GM18507 (cell line): ENCODE measurements around the gene COG1.

Experiments used
- DNase-seq: peaks from one replicate; pipeline ENCODE4 v3.0.0; 2011; ENCODE audit warnings: low read depth; ENCODE audit not compliant: insufficient read length; ENCODE audit errors: extremely low spot score
- FAIRE-seq: peaks from 2 replicates; lab custom pipeline; 2011; peaks lifted over from hg19 to GRCh38; lab: Jason Lieb, UNC

Gene COG1

GRCh38 chr17:73197161-73197560 is 4.3 kb downstream of the COG1 start:
- FAIRE-seq = no peak
- no peak for DNase-seq

GRCh38 chr17:73198201-73198929 is 5.5 kb downstream of the COG1 start:
- no peak for DNase-seq
- FAIRE-seq = no peak

- no peak for DNase-seq
- no peak for FAIRE-seq
Measured at GRCh38 chr17:73198930-73199260, 6.0 kb downstream of the COG1 start.

DNA sequence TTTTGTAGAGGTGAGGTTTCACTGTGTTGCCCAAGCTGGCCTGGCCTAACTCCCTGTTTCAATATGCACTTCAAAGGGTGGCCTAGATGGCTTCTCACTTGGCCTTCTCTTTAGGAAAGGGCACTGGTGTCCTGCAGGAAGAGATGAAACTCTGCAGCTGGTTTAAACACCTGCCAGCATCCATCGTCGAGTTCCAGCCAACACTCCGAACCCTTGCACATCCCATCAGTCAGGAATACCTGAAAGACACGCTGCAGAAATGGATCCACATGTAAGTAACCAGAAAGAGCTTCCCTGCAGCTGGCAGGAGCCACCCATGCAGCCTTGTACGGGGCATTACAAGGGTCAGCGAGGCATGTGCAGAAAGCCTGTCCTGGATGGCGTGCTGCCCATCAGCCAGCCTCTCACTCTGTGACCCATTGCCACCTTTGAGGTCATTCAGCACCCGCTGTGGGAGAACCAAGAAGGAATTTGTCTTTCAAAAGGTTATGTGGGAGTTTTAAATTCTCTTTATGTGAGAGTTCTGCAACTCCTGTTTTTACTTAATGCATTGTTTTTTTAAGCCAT is 7.0 kb downstream of the COG1 start:
- DNase-seq = no peak

GRCh38 chr17:73200476-73200875 is 7.6 kb downstream of the COG1 start:
- no peak for FAIRE-seq

More for the DNA sequence above, 7.0 kb downstream of the COG1 start:
- no peak for FAIRE-seq

DNA sequence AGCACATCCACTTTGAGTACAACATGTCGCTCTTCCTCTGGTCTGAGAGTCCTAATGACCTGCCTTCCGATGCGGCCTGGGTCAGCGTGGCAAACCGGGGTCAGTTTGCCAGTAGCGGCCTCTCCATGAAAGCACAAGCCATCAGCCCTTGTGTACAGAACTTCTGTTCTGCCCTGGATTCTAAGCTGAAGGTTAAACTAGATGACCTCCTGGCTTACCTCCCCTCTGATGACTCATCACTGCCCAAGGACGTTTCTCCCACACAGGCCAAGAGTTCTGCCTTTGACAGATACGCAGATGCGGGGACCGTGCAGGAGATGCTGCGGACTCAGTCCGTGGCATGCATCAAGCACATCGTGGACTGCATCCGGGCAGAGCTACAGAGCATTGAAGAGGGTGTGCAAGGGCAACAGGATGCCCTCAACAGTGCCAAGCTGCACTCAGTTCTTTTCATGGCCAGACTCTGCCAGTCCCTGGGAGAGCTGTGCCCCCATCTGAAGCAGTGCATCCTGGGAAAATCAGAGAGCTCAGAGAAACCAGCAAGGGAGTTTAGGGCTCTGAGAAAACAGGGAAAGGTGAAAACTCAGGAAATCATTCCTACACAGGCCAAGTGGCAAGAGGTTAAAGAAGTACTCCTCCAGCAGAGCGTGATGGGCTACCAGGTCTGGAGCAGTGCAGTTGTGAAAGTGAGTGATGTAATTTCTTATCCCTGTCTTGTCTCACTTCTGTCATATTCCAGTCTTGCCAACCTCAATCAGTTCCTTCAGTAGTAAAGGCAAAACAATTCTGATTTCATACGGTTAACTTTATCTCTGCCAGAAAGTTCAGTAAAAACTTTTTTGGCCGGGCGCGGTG is 8.6 kb downstream of the COG1 start:
- DNase-seq (no peak), FAIRE-seq (no peak)

More at GRCh38 chr17:73200476-73200875, 7.6 kb downstream of the COG1 start:
- no peak for DNase-seq

- DNase-seq (no peak), FAIRE-seq (no peak)
Measured at GRCh38 chr17:73203135-73203787, 10.4 kb downstream of the COG1 start.

DNA sequence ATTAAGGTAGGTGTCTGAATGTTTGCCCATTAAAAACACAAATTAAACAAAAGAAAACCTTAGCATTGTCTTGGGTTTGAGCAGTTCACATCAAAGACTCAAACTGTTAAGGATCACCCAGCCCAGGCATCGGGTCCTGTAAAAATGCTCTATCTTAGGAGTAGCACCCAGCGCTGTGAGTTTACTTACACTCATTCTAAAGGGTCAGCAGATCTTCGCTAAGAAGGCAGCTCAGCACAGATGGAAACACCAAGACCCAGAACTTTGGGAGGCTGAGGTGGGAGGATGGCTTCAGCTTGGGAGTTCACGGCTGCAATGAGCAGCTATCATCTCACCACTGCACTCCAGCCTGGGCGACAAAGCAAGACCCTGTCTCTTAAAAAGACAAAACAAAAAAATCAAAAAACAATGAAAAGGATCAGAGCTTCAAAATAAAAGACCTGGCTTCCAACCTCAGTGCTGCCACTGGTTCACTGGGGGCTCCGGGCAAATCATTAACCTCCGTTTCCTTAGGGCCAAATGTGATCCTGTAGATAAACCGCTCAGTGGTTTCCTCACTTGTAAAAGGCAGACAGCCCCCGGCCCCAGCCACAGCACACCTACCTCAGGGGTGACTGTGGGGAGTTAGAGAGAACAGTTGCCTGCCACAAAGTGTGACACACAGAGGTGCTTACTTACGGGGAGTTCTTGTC is 11.1 kb downstream of the COG1 start:
- no peak for DNase-seq
- no peak for FAIRE-seq

GRCh38 chr17:73205459-73205961 is 12.7 kb downstream of the COG1 start:
- FAIRE-seq (no peak), DNase-seq (no peak)

- FAIRE-seq (no peak), DNase-seq (no peak)
Measured at GRCh38 chr17:73208139-73208827, 15.4 kb downstream of the COG1 start.

DNA sequence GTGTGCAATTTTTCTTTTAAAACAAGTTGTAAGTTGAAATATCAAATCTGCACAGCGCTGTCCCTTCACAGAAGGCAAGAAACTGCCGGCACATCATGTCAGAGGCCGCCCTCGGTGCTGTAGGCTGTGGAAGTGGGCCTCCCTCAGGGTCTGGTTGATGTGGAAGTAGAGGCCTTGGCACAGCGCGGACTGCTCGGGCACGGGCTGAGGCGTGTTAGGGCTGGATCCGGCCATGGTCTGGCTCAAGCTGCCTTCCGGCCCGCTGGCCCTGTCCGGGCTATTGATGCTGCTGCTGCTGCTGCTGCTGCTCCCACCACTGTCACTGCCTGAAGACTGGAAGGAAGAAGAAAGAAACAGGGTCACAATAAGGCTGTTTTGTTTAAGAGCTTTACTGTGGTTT is 16.6 kb downstream of the COG1 start:
- no peak for FAIRE-seq
- DNase-seq = no peak

DNA sequence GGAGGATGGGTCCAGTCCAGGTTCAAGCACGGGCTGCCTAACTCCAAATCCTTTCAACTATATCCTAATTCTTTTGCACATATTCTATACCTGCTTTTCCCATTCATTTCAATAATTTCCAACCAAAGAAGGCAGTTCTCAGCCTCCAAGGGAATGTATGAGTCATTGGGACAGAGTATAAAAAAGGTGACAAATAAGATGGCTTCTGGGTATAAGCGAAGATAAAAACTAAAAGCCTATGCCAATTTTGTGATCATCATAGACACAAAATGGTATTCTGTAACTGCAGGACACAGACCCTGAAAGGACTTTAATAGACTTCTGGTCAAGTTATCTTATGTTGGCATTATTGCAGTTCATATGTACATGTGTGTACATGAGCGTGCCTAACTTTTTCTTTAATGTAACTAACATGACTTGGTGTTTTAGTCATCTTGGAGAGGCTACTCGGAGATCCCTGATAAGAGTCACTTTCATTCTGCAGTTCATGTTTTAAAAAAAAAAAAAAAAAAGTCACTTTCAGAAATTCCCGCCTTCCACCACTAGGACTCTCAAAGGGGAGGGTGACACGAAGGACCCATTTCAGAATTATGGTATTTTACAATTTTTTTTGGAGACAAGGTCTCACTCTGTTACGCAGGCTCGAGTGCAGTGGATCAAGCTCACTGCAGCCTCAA is 17.3 kb downstream of the COG1 start:
- no peak for FAIRE-seq

GRCh38 chr17:73211745-73212144 is 18.9 kb downstream of the COG1 start:
- no peak for DNase-seq
- no peak for FAIRE-seq

More for the DNA sequence above, 17.3 kb downstream of the COG1 start:
- DNase-seq = no peak

DNA sequence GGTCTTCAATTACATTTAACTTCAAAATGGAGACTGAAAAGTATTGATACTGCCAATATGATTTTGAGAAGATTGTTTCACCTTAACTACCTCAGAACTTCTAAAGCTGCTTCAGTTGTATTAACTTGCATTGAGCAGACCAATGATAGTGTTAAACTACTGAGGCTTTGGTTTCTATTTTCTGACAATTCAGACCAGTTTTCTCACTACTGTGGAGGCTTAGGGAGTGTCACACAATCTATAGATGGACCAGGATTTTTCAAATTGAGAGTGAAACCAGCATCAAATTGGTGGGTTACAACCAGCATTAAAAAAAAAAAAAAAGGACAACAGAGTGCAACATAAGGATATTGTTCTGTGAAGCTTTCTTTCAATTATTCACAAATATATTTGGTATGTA is 21.2 kb downstream of the COG1 start:
- no peak for FAIRE-seq
- DNase-seq = no peak

GRCh38 chr17:73214851-73215250 is 22.0 kb downstream of the COG1 start:
- no peak for FAIRE-seq

GRCh38 chr17:73215447-73215846 is 22.6 kb downstream of the COG1 start:
- no peak for DNase-seq
- no peak for FAIRE-seq

More at GRCh38 chr17:73214851-73215250, 22.0 kb downstream of the COG1 start:
- DNase-seq = no peak

DNA sequence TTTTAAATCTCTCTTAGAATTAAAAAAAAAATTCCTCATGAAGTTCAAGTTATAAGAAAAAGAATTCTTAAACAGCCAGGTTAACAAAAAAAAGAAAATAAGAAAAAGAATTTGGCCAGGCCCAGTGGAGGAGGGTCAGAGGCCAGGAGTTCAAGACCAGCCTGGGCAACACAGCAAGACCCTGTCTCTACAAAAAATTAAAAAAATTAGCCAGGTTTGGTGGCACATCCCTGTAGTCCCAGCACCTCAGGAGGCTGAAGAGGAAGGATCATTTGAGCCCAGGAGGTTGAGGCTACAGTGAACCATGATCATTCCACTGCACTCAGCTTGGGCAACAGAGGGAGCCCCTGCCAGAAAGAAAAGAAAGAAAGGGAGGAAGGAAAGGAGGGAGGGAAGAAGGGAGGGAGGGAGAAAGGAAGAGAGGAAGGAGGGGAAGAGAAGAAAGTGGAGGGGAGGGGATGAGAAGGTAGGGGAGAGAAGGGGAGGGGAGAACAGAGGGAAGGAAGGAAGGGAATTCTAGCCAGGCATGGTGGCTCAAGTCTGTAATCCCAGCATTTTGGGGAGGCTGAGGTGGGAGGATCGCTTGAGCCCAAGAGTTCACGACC is 30.9 kb downstream of the COG1 start:
- FAIRE-seq (no peak), DNase-seq (no peak)

DNA sequence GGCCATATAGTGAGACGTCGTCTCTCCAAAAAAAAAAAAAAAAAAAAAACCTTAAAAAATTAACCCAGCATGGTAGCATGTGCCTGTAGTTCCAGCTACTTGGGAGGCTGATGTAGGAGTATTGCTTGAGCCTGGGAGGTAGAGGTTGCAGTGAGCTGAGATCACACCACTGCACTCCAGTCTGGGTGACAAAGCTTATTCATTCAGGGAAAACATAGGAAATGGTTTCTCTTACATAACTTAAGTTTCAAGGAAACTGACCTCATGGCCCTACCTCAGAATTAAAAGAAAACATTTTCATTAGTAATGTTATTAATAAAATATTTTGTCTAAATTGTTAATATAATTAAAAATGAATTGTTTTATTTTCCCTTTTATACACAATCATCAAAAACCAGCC is 31.4 kb downstream of the COG1 start:
- DNase-seq (no peak), FAIRE-seq (no peak)
